NCI-H2081 (cell line): ENCODE data around the gene KRTAP10-9.
"Not testable (repeated sequence)": the region's sequence is repeated elsewhere in the genome, so short reads cannot be mapped to it uniquely, and the experiment has no call there.

Experiments used
- DNase-seq, 2 experiments: peaks; one replicate each; lab custom pipeline; 2025; lab: John Stamatoyannopoulos, UW

The KRTAP10-9 gene, protein sequence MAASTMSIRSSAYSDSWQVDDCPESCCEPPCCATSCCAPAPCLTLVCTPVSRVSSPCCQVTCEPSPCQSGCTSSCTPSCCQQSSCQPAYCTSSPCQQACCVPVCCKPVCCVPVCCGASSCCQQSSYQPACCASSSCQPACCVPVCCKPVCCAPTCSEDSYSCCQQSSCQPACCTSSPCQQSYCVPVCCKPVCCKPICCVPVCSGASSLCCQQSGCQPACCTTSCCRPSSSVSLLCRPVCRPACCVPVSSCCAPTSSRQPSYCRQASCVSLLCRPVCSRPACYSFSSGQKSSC

DNA sequence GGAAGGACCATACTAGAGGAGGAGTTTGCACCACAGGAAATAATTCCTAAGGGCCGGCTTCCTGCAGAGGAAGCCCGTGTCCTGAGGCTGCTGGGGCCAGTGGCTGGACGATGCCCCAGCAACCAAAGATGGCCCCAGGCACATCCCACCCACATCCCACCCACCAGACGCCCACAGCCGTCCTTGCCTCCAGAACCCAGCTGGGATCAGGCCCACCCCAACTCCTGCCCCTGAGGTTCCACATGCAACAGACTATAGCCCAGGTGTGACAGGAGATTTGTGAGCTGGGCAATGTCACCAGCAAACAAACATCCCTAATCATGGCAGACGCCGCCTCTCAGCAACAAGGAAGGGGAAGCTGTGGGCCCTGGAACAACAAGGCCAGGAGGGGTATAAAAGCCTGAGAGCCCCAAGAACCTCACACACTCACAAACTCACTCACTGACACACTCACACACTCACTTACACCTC, at the start of gene KRTAP10-9:
TSS of gene KRTAP10-9 (plus strand) at position 421 of the 471 bp plus-strand sequence. CDS start 79 bp downstream, outside the sequence.
- no peak for DNase-seq

DNA sequence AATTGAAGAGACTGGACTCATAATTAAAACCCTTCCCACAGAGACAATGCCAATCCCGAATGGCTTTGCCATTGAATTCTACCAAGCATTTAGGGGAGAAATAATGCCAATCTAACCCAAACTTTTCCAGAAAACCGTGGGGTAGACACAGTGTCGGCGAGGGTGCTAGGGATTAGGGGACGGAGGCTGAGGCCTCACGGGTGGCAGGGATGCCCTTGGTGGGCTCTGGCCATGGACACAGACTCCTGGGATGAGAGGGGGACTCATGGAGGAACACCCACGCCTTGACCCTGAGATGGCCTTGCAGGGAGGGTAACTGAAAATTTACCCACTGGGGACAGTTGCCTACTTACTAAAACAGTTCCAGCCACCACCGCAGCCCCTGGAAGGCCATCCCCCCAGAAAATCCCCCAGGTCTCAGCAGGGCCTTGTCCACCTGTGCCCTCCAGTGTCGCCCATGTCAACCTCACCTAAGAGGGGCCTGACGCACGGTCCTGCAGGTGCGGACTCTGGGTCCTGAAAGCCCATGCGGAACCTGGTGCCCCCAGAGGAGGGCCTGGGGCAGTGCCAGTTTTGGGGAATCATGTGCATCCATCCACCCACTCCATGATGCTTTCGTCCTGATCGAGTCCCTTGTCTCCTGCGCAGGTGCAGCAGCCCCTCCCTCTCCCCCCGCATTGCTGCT, 48.4 kb upstream of the KRTAP10-9 start:
- no peak for DNase-seq

DNA sequence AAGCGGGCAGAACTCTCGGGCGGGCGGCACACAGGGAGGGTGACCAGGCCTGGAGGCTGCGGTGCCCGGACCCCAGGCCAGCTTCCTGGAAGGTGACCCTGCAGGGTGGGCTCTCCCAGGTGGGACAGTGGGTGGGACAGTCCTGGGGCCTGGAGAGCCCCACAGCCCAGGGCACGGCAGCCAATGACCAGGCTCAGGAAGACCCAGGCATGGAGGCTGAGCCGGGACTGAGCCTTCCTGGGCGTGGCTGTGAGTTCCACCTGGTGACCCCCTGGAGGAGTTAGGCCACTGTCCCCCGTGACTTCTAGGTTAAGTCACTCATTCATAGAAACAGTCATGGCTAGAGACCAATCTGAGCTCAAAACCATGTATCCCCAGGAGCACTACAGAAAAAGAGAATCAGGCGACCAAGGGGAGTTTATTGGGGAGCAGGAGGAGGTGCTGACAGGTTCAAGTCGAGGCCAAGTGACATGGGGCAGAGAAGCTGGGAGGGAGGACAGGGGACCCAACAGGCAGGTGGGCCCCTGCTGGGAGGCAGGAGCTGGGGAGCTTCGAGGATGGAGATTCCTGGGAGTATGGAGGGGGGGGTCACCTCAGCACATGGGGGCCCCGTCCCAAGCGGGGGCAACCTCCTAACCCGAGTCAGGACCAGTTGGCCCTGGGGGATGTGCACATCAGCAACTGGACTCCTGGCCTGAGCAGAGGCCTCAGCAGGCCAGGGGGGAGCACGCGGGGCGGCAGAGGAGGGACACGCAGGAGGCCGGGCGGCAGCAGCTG, 47.6 kb upstream of the KRTAP10-9 start:
- DNase-seq = no peak

DNA sequence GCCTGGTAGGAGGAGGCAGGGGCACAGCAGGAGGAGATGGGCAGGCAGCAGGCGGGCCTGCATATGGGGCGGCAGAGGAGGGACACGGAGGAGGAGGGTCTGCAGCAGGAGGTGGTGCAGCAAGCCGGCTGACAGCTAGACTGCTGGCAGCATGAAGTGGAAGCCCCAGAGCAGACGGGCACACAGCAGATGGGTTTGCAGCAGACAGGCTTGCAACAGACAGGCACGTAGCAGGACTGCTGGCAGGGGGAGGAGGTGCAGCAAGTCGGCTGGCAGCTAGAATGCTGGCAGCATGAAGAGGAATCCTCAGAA, 47.1 kb upstream of the KRTAP10-9 start:
- DNase-seq = no peak

DNA sequence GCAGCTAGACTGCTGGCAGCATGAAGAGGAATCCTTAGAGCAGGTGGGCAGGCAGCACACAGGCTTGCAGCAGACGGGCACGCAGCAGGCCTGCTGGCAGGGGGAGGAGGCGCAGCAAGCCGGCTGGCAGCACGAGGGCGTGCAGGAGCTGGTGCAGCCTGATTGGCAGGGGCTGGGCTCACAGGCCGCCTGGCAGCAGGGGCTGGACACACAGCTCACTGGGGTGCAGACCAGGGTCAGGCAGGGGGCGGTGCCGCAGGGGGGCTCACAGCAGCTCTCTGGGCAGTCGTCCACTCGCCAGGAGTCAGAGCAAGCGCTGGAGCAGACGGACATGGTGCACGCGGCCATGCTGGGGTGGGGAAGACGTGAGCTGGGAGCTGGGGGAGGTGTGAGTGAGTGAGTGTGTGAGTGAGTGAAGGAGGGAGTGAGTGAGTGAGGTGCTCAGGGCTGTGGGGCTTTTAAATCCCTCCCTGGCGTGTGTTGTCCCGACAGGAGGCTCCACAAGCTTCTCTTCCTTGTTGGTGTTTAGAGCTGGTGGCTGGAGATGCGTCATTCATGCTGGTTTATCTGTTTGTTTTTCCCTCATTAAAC, 46.6 kb upstream of the KRTAP10-9 start, which contains the start of gene KRTAP10-5:
TSS of gene KRTAP10-5 (minus strand) at position 374 of the 591 bp plus-strand sequence. CDS start at position 348, 26 bp downstream.
- DNase-seq = not testable (repeated sequence)

DNA sequence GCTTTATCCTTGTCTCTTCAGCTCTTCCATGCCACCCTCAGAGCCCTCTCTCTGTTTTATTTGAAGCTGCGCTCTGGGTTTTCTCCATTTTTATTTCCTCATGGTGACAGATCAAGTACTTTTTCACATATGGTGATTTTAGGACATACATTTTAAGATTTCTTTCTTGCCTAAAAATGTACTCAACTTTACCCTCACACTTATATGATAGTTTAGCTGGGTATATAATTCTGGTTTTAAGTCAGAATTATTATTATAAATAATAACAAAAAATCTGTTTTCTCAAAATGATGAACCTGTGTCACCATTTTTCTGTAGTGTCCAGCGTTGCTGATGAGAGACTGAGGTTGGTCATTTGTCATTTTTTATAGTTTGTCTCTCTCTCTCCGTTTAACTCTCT, 45.7 kb upstream of the KRTAP10-9 start:
- DNase-seq = no peak

DNA sequence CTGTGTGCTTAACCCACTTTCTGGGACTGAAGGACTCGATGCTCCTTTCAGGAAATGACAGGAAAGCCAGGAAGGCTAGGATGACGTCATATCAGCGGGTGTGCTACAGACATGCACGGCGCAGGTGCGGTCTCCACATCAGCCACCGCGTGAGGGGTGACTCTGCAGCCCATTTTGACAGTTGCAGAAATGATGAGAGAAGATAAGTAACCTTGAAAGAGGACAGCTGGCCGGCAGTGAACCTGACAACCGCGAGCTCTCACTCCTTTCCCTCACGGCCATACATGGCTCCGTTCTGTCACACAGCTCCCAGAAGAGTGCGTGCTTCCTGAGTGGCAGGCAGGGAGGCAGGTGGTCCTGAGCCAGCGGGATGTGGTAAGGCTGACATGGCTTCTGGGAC, 44.8 kb upstream of the KRTAP10-9 start:
- no peak for DNase-seq

DNA sequence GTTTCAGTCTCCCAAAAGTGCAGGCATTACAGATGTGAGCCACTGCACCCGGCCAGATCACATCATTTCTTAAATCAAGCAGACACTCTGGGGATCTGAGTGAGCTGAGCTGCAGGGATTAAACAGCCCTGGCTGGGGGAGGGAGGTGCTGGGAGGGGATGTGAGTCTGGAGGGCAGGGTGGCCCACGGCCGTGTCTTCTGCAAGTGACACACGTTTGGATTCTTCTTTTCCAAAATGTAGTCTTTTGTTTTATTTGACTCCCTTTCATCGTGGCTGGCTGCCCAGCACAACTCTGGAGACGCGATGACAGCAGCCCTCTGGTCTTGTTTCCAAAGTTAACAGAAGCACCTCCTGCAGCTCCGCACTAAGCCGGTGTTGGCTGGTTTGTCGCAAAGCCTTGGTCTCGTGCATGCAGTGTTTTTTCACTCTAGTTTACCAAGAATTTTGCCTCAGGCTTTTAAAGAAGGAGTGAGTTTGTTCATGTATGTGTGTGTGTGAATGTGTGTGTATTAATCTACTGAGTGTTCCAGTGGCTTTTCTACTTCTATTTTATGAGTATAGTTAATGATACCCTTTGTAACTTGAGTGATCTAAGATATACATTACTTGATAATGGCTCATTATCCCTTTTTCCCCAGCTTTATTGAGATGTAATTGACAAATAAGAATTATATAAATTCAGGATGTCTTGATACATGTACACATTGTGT, 43.6 kb upstream of the KRTAP10-9 start:
- DNase-seq = peak in 1 of 2 experiments; percentile 55

DNA sequence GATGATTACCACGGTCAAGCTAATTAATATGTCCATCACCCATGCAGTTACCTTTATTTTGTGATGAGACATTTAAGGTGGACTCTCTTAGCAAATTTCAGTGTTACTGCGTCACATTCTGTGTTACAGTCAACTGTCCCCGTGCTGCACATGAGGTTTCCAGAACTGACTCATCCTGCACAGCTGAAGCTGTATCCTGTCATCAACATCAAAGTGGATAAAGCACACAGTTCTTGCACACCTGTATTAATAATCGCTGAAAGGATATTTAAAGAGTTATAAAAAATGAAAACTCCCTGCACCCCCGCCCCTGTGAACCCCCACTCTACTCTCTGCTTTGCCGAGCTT, 43.1 kb upstream of the KRTAP10-9 start:
- peak in 1 of 2 experiments; percentile 56 for DNase-seq

DNA sequence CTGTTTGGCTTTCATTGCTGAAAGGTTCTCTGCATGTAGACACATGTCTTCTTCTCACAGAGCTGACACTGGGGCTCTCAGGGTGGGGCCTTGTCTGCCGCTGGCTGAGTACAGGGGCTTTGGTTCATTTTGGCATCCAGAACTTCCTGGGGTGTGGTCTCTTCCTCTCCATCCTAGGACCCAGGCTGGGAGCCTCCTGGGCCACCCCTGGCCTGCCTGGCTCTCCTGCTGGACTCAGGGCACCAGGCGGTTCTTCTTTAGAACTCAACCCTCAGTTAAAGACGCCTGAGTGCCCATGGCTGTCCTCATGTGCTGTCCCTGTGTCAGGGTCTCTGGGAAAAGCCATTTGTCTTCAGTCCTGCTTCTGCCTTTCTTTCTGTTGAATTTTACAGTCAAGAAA, 41.0 kb upstream of the KRTAP10-9 start:
- DNase-seq = no peak

DNA sequence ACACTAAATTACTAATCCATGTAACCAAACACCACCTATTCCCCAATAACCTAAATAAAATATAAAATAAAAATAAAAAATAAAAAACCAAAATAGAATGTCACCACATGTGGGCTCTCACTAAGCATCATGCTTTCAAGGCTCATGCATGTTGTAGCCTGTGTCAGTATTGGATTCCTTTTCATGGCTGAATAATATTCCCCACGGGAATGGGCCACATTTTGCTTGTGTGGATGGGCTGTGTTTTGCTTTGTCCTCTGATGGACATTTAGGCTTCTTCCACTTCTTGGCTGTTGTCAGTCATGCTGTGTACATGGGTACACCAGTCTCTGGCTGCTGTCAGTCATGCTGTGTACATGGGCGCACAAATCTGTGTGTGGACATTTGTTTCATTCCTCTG, 37.8 kb upstream of the KRTAP10-9 start:
- DNase-seq = no peak

DNA sequence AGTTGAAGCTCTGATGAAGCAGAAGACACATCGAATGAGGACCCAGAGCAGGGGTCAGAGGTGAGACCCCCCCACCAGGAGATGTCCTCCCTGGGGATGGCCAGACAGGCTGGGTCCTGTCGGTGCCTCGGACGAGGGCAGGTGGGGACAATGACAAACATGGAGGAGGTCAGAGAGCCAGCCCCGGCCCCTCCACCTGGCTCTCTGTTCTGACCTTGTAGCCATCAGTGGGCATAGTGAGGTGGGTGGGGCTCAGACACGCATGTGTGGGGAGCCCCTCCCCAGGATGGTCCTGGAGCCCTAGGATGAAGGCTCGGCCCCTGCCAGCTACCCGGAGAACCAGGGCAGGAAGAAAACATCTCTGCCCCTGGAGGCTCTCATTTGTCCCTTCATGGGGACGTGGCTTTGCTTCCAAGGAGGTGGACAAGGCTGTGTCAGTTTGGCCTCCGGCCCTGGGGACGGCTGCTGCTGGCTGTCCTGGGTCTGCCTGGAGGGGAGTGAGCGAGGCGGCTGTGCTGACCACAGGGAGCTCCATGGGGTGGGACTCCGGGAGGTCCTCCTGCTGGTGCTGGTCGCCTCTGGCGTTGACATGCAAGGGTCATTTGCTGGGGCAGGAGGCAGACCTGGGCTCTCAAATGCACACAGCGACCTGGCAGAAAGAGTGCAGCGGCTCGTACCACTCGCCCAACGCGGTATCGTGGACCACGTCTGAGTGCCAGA, 37.1 kb upstream of the KRTAP10-9 start:
- no peak for DNase-seq

DNA sequence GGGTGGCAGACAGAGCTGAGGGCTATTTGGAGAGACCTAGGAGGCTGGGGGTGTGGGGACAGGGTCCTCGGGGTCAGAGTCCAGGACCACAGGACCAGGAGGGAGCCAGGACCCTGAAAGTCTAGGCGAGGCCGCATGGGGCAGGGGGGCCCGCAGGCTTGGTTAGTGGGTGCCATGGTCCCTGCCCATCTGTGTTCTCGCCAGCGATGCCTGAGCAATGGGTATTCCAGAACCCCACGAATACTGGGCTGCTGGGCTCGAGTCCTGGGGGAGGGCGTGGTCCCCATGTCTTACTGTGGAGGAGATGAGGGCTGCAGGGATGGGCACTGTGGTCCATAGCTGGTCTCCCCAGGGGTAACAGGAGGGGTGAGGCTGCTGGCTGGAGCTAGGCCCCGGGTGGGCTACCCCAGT, 36.6 kb upstream of the KRTAP10-9 start:
- no peak for DNase-seq

DNA sequence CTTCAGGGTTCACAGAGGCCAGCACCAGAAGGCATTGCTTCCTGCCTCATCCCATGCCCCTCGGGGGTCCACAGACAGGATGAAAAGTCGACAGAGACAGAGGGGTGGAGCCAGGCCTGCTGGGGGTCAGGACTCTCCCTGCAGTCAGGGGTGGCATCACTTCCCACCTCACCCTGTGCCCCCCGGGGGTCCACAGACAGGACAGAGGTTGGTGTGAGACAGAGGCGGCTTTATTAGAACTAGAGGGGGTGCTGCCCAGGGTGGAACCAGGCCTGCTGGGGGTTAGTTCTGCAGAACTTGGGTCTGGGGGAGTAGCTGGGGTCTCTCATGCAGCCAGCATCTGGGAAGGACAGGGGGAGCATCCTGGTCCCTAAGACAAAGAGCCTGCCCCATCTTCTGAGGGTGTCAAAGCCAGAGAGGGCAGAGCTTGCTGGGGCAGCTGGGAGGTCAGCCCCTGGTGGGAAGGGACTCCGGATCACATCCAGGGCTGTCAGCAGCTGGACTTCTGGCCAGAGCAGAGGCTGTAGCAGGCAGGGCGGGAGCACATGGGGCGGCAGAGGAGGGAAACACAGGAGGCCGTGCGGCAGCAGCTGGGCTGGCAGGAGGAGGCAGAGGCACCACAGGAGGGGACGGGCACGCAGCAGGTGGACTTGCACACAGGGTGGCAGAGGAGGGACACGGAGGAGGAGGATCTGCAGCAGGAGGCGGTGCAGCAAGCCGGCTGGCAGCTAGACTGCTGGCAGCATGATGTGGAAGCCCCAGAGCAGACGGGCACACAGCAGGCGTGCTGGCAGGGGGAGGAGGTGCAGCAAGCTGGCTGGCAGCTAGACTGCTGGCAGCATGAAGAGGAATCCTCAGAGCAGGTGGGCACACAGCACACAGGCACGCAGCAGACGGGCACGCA, 35.7 kb upstream of the KRTAP10-9 start:
- DNase-seq = peak in 1 of 2 experiments; percentile 46

DNA sequence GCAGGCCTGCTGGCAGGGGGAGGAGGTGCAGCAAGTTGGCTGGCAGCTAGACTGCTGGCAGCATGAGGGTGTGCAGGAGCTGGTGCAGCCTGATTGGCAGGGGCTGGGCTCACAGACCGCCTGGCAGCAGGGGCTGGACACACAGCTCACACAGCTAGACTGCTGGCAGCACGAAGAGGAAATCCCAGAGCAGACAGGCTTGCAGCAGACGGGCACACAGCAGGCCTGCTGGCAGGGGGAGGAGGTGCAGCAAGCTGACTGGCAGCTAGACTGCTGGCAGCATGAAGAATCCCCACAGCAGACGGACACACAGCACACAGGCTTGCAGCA, 35.1 kb upstream of the KRTAP10-9 start:
- DNase-seq = peak in 1 of 2 experiments; percentile 34

DNA sequence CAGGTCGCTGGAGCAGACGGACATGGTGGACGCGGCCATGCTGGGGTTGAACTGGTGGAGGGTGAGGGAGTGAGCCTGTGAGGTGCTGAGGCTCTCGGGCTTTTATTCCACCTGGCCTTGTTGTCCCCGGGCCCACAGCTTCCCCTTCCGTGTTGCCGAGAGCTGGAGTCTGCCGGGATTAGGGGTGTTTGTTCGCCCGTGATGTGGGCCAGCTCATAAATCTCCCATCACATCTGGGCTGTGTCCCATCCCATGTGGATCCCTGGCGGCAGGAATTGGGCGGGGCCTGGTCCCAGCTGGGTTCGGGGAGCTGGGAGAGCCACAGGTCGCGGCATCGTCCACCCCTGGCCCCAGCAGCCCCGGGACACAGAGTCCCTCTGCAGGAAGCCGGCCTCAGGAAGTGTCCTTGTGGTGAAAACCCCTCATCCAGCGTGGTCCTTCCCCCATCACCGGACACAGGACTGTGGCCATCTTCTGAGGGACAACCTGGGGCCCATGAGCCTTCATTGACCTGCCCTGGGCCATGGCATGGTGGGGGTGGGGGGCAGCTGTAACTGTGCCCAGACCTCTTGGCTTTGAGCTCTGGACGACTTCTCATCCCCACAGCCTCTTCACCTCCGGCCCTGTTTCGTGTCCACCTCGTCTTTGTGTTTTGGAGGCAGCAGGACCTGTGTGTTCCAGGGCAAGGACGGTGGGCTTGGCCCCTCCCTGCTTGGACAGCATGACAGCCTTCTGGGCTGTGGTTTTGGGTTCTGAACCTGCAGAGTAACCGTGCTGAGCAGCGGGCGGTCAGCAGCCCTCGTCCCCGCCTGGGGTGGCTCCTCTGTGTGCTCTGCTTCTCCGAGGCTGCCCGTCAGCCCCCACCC, 34.2 kb upstream of the KRTAP10-9 start, which contains the start of gene KRTAP10-6:
TSS of gene KRTAP10-6 (minus strand) at position 60 of the 866 bp plus-strand sequence. CDS start at position 39, 21 bp downstream.
- no peak for DNase-seq

DNA sequence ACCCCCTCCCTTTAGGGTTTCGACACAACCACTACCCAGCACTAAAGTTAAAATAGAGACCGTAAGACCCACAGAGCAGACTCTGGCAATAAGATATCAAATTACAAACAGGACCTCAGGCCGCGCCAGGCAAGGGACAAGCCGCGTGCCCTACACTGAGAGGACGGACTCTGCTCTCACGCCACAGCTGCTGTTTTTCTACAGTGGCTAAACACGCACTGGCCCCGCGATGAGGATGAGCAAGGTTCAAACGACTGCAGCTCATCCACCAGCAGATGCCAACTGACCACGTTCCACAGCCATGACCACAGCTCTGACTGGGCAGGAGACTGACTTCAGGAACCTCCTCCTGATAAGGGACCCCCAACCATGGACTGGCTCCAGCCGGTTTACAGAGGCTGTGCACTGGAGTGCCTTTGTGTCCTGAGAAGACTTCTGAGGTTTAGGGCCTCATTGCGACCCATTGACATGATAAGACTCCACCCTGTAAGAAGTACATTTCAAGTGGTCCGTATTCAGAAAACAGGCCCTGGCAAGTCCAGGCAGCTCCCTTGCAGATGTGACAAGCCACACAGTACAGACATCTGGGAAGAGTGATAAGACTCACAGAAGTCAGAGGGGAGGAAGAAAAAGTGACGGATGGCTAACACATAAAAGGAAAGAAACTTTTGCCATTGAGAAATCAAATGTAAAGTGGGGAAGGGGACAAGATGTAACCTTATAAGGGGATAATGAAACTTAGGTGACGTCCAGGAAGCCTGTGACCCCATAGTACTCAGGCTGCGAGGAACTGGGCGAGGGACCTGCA, 33.1 kb upstream of the KRTAP10-9 start:
- no peak for DNase-seq

DNA sequence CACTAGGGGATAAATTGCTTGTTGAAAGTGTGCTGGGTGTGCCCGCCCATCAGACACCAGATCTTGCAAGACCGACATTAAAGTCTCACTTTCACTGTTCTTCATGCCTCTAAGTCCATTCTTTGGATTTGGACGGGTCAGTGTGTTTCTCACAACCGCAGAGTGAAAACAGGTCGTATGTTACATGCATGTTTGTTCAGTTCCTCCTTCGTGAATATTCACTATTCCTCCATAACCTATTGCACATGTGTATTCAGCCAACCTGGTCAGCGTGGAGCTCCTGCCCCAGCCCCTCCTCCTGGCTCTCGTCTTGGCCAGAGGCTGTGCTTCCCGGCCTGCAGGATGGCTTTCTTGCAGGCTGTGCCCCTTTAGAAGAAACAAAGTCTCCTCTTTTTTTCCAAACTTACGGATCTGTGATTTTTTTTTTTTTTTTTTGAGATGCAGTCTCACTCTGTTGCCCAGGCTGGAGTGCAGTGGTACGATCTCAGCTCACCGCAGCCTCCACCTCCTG, 32.4 kb upstream of the KRTAP10-9 start:
- no peak for DNase-seq
